Suprapubic skin (tissue), 4 donors: Measurements from ENCODE around the gene CBLB.

Experiments
- CTCF ChIP-seq, 2 donors: fragments of 200-600 bp in 1 of 2; fragments of 450-650 bp in 1 of 2; sonication (generic) in 1 of 2; IDR thresholded peaks; one replicate each; pipeline ENCODE4 v1.5.1; 2016 to 2019; ENCODE audit warnings: antibody characterized with exemption in 2 of 2, mild to moderate bottlenecking in 1 of 2, moderate library complexity in 1 of 2
- POLR2A ChIP-seq, 2 donors: fragments of 450-650 bp; IDR thresholded peaks; one replicate each; pipeline ENCODE4 v1.6.1; 2017; ENCODE audit warnings: antibody characterized with exemption in 2 of 2, mild to moderate bottlenecking in 2 of 2, moderate library complexity in 2 of 2
- POLR2AphosphoS5 ChIP-seq, 3 donors: sonication (generic); formaldehyde crosslinking; IDR thresholded peaks; one replicate each; pipeline ENCODE4 v1.6.1; 2017; ENCODE audit warnings: antibody characterized with exemption in 3 of 3

GRCh38 chr3:105783631-105784030 lies 85.2 kb downstream of the CBLB start:
- TF ChIP-seq CTCF (IDR thresholded peaks at IDR 0.05) (no peak), POLR2A (IDR thresholded peaks at IDR 0.05) (no peak), POLR2AphosphoS5 (IDR thresholded peaks at IDR 0.05) (no peak)
